Measurements from ENCODE around the gene VSTM2L.

- TF ChIP-seq USF2 (IDR thresholded peaks at IDR 0.05; ENCODE audit: borderline replicate concordance, low read depth, low read length) (no peak), JUND (IDR thresholded peaks at IDR 0.05) (no peak), CTCF (IDR thresholded peaks at IDR 0.05) (no peak), POLR2AphosphoS5 (IDR thresholded peaks at IDR 0.05; ENCODE audit: low read depth, low read length) (no peak), EP300 (IDR thresholded peaks at IDR 0.05; ENCODE audit: borderline replicate concordance in 1 of 2, low read depth in 1 of 2, low read length in 1 of 2) (no peak), TEAD4 (IDR thresholded peaks at IDR 0.05; ENCODE audit: borderline replicate concordance, insufficient read depth) (no peak), SMC3 (IDR thresholded peaks at IDR 0.05; ENCODE audit: low read depth, low read length) (no peak), MAX (IDR thresholded peaks at IDR 0.05; ENCODE audit: low read depth) (no peak), NRF1 (IDR thresholded peaks at IDR 0.05; ENCODE audit: low read depth, low read length) (no peak), CHD2 (IDR thresholded peaks at IDR 0.05; ENCODE audit: low read length, partially characterized antibody) (no peak), RAD21 (IDR thresholded peaks at IDR 0.05; ENCODE audit: low read length) (no peak)
Measured at GRCh38 chr20:37986044-37986858, 83.3 kb downstream of the VSTM2L start.

Measured in SK-N-SH (cell line).